HG02678 (cell line): Measurements from ENCODE around the gene CNBP.
"Not testable (repeated sequence)": the region's sequence is repeated elsewhere in the genome, so short reads cannot be mapped to it uniquely, and the experiment has no call there.

Experiments used
- ATAC-seq: cut with Tn5 transposase; IDR thresholded peaks from one replicate; pipeline ENCODE4 v1.9.1; 2021; ENCODE audit warnings: mild to moderate bottlenecking, moderate library complexity; ENCODE audit not compliant: unreplicated experiment

Gene CNBP

GRCh38 chr3:129183569-129184395 is at the start of gene CNBP:
TSS of gene CNBP (minus strand) at chr3:129183896. CDS start at chr3:129171757, 12,139 bp downstream.
- peak; percentile 94 for ATAC-seq

GRCh38 chr3:129231331-129232119 is 47.8 kb upstream of the CNBP start:
- ATAC-seq, result no peak

- ATAC-seq, result no peak
These were observed 46.8 kb upstream of the CNBP start for GRCh38 chr3:129230311-129231019.

GRCh38 chr3:129228891-129229585 is 45.3 kb upstream of the CNBP start:
- no peak for ATAC-seq

- no peak for ATAC-seq
These were observed 42.7 kb upstream of the CNBP start for GRCh38 chr3:129226374-129226773.

GRCh38 chr3:129224984-129225393 is 41.3 kb upstream of the CNBP start:
- ATAC-seq, result no peak

GRCh38 chr3:129224387-129224786 is 40.7 kb upstream of the CNBP start:
- not testable (repeated sequence) for ATAC-seq

GRCh38 chr3:129218742-129219141 is 35.0 kb upstream of the CNBP start:
- ATAC-seq, result no peak

GRCh38 chr3:129213238-129213637 is 29.5 kb upstream of the CNBP start:
- no peak for ATAC-seq

- no peak for ATAC-seq
These were observed 28.1 kb upstream of the CNBP start for GRCh38 chr3:129211772-129212171.

- ATAC-seq, result no peak
These were observed 27.6 kb upstream of the CNBP start for GRCh38 chr3:129211345-129211744.

GRCh38 chr3:129207479-129207878 is 23.8 kb upstream of the CNBP start:
- ATAC-seq, result no peak

GRCh38 chr3:129205109-129205832 is 21.6 kb upstream of the CNBP start:
- no peak for ATAC-seq

- no peak for ATAC-seq
These were observed 20.8 kb upstream of the CNBP start for GRCh38 chr3:129204473-129204872.

- ATAC-seq, result no peak
These were observed 15.7 kb upstream of the CNBP start for GRCh38 chr3:129199366-129199765.

- no peak for ATAC-seq
These were observed 13.6 kb upstream of the CNBP start for GRCh38 chr3:129197321-129197720.

GRCh38 chr3:129196601-129197000 is 12.9 kb upstream of the CNBP start:
- no peak for ATAC-seq

- no peak for ATAC-seq
These were observed 12.1 kb upstream of the CNBP start for GRCh38 chr3:129195731-129196256.

GRCh38 chr3:129189793-129190192 is 6.1 kb upstream of the CNBP start:
- ATAC-seq, result not testable (repeated sequence)

GRCh38 chr3:129187857-129188256 is 4.2 kb upstream of the CNBP start:
- ATAC-seq, result no peak
